ENCODE data around the gene DTNB.
"Not testable (repeated sequence)": the region's sequence is repeated elsewhere in the genome, so short reads cannot be mapped to it uniquely, and the experiment has no call there.

Gene DTNB

DNA sequence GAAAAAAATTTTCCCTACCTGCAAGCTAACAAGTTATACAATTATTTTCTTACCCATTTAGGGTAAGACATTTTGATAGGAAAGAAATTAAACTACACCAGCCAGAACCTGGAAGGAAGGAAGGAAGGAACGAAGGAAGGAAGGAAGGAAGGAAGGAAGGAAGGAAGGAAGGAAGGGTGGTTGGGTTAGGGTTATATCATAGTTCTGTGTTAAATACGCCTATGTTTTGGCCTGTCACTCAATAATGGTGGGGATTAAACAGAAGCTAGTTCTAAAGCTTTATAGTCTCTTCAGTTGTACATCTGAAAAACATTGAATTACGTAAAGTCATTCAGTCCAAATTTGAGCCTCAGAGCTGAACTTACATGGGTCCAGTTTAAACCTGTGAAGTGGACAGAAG, 256.7 kb downstream of the DTNB start:
- no peak overlapping the region for H3K4me3 ChIP-seq (ENCODE audit: low read depth, low read length)
- DNase-seq (ENCODE audit: low read depth), result no peak
- TF ChIP-seq, protein P1, sequence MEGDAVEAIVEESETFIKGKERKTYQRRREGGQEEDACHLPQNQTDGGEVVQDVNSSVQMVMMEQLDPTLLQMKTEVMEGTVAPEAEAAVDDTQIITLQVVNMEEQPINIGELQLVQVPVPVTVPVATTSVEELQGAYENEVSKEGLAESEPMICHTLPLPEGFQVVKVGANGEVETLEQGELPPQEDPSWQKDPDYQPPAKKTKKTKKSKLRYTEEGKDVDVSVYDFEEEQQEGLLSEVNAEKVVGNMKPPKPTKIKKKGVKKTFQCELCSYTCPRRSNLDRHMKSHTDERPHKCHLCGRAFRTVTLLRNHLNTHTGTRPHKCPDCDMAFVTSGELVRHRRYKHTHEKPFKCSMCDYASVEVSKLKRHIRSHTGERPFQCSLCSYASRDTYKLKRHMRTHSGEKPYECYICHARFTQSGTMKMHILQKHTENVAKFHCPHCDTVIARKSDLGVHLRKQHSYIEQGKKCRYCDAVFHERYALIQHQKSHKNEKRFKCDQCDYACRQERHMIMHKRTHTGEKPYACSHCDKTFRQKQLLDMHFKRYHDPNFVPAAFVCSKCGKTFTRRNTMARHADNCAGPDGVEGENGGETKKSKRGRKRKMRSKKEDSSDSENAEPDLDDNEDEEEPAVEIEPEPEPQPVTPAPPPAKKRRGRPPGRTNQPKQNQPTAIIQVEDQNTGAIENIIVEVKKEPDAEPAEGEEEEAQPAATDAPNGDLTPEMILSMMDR (conservative IDR thresholded peaks at IDR 0.05; ENCODE audit: low read depth, low read length), result no peak

DNA sequence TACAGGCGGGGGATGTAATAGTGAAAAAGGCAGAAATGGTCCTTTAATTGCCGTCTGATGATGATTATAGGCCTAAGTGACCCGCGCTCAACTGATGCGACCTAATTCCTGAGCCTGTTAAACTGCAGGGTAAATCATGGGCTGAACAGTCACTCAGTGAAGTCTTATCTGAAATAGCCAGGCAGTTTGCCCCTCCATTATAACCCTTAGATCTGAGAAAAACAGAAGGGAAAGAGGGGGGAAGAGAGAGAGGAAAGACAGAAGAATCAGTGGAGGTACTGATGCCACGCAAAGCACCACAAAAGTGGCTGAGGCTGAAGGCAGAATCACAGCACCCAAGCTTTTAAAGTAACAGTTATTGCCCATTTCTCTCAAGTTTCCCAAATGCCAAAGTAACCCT, 258.6 kb downstream of the DTNB start:
- no peak for DNase-seq (ENCODE audit: low read depth)
- TF ChIP-seq, protein P1 (conservative IDR thresholded peaks at IDR 0.05; ENCODE audit: low read depth, low read length), result no peak
- H3K4me3 ChIP-seq (ENCODE audit: low read depth, low read length), result no peak overlapping the region

DNA sequence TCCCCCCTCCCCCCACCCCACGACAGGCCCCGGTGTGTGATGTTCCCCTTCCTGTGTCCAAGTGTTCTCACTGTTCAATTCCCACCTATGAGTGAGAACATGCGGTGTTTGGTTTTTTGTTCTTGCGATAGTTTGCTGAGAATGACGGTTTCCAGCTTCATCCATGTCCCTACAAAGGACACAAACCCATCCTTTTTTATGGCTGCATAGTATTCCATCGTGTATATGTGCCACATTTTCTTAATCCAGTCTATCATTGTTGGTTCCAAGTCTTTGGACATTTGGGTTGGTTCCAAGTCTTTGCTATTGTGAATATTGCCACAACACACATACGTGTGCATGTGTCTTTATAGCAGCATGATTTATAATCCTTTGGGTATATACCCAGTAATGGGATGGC, 260.0 kb downstream of the DTNB start:
- not testable (repeated sequence) for H3K4me3 ChIP-seq (ENCODE audit: low read depth, low read length); DNase-seq (ENCODE audit: low read depth)

DNA sequence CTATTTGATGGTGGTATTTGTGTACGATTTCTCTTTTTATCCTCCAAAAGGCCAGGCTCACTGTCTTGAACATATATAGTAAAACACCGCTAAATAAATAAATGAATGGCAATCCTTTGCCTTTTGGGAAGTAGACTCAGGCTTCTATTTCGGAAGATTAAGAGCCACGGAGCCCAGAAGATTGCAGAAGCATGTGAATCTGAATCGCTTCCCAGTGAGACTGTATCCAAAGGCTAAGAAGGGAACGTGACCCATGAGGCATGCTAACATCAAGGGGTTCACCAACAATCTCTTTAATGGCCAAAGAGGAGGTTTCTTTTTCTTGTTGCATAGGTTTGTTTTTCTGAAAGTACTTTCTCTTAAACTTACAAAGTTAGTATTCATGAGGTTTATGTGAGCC, 261.6 kb downstream of the DTNB start:
- H3K4me3 ChIP-seq (ENCODE audit: low read depth, low read length), result no peak overlapping the region
- TF ChIP-seq, protein P1 (conservative IDR thresholded peaks at IDR 0.05; ENCODE audit: low read depth, low read length), result no peak
- DNase-seq (ENCODE audit: low read depth), result no peak

DNA sequence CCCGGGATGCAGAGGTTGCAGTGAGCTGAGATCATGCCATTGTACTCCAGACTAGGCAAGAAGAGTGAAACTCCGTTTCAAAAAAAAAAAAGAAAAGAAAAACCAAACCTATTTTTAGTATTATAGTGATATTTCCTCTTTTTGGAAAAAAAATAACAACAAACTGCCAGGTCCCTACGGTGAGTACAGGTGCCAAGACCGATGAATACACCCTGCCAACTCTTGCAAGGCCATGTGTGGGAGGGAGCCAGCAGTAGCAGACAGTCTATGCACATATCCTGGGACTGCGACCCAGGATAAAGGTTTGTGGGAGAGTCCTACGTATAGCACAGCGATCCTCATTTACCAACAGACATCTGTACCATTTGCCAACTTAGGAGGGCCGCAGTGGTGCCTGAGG, 262.1 kb downstream of the DTNB start:
- TF ChIP-seq, protein P1 (conservative IDR thresholded peaks at IDR 0.05; ENCODE audit: low read depth, low read length), result no peak
- no peak overlapping the region for H3K4me3 ChIP-seq (ENCODE audit: low read depth, low read length)
- DNase-seq (ENCODE audit: low read depth), result no peak

DNA sequence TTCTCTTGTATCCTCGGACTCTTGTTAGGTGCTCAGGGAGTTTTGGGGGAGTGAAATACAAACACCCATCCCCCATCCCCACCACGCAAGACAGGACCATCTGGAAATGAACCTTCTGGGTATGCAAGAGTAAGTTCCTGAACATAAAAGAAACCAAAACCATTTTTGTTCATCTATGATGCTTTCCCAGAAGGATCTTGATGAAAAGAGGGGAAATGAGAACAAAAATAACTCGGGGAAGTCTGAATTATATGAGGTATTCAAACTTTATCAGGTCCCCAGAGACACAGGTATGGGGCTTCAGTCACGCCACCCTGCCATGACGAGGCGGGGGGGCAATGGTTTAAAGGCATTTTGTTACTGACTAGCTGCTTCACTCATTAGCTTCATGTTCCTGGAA, 263.0 kb downstream of the DTNB start:
- no peak overlapping the region for H3K4me3 ChIP-seq (ENCODE audit: low read depth, low read length)
- TF ChIP-seq, protein P1 (conservative IDR thresholded peaks at IDR 0.05; ENCODE audit: low read depth, low read length), result no peak
- DNase-seq (ENCODE audit: low read depth), result no peak

DNA sequence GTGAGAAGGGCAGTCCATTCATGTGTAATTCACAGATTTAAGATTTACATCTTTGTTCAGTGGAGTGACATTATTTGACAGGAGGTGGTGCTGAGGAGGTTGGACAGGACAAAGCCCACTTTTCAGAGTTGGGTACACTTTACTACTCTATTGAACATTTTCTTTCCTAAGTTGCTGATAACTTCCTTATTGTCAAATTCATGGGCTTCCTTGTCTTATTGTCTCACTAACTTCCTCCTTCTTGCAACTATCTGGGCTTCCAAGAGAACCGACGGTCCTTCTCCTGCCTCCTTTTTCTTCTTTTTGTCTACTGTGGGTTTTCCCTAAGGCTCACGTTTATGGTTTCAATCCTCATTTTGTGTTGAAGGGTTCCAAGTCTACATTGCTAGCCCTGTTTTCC, 263.9 kb downstream of the DTNB start:
- TF ChIP-seq, protein P1 (conservative IDR thresholded peaks at IDR 0.05; ENCODE audit: low read depth, low read length), result no peak
- no peak for DNase-seq (ENCODE audit: low read depth)
- H3K4me3 ChIP-seq (ENCODE audit: low read depth, low read length), result no peak overlapping the region

DNA sequence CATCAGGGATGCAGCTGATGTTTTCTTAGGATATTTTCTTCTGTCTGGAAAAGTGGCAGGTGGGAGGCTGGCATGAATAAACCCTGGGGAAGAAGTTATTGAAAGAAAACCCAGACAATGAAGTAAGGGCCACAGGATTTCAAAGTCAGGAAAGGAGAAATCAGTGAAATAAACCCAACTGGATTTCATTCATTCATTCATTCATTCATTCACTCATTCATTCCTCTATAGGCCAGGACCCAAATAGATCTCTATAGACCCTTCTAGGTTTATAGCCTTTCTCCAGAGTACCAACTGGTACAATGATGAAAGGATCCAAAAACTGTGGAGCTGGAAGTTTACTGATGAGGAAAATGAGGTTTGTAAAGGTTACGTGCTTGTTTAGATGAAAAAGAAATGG, 264.3 kb downstream of the DTNB start:
- no peak overlapping the region for H3K4me3 ChIP-seq (ENCODE audit: low read depth, low read length)
- TF ChIP-seq, protein P1 (conservative IDR thresholded peaks at IDR 0.05; ENCODE audit: low read depth, low read length), result no peak
- no peak for DNase-seq (ENCODE audit: low read depth)

Data from choroid plexus epithelial cell (primary cell).